IMR-90 (cell line): ENCODE measurements around the gene SLC25A19.

Experiments
- CTCF ChIP-seq: conservative IDR thresholded peaks from 2 replicates; pipeline ENCODE4 v1.5.1; 2012; ENCODE audit warnings: mild to moderate bottlenecking, low read depth, low read length, improper control_type of control experiment
- RAD21 ChIP-seq: IDR thresholded peaks from 2 replicates; pipeline ENCODE4 v1.6.1; 2012; ENCODE audit warnings: low read length, improper control_type of control experiment

GRCh38 chr17:75267153-75267410 lies 22.2 kb downstream of the SLC25A19 start:
- TF ChIP-seq CTCF (no peak), RAD21 (no peak)
